ACHN (cell line): ENCODE measurements around the gene LIMD2.

Experiments used
- DNase-seq: peaks from one replicate; pipeline ENCODE4 v3.0.0-alpha.2; 2015
- in situ Hi-C: cut with HindIII; loops from 2 replicates; pipeline ENCODE4 v1.10.0; 2017; ENCODE audit warnings: low sequenced_read_pairs, low pct_ligation_motif_present, low pct_unique_long_range_greater_than_20kb

Gene LIMD2

GRCh38 chr17:63703029-63703428 lies 3.1 kb upstream of the LIMD2 start:
- in situ Hi-C loops, result no loop called here
- DNase-seq, result no peak

GRCh38 chr17:63702721-63703015 lies 2.7 kb upstream of the LIMD2 start:
- DNase-seq, result no peak
- in situ Hi-C loops, result no loop called here

- DNase-seq, result no peak
- in situ Hi-C loops, result no loop called here
Measured at GRCh38 chr17:63701868-63702720, 2.2 kb upstream of the LIMD2 start.

- no peak for DNase-seq
- in situ Hi-C loops, result no loop called here
Measured at GRCh38 chr17:63701456-63701820, 1.5 kb upstream of the LIMD2 start.

GRCh38 chr17:63700528-63701455 lies 867 bp upstream of the LIMD2 start:
- DNase-seq, result no peak
- in situ Hi-C loops, result no loop called here

- in situ Hi-C loops, result no loop called here
- no peak for DNase-seq
Measured at GRCh38 chr17:63698886-63699637, 863 bp downstream of the LIMD2 start.

GRCh38 chr17:63698381-63698885 lies 1.5 kb downstream of the LIMD2 start:
- in situ Hi-C loops, result no loop called here
- no peak for DNase-seq

GRCh38 chr17:63697341-63698286 lies 2.3 kb downstream of the LIMD2 start:
- in situ Hi-C loops, result no loop called here

GRCh38 chr17:63696381-63696961 lies 3.5 kb downstream of the LIMD2 start:
- in situ Hi-C loops, result no loop called here
- DNase-seq, result peak; percentile 55

More at GRCh38 chr17:63697341-63698286, 2.3 kb downstream of the LIMD2 start:
- DNase-seq, result peak; percentile 58

GRCh38 chr17:63695889-63696288 lies 4.0 kb downstream of the LIMD2 start:
- DNase-seq, result no peak
- in situ Hi-C loops, result no loop called here

GRCh38 chr17:63694950-63695773 lies 4.8 kb downstream of the LIMD2 start:
- DNase-seq, result no peak

GRCh38 chr17:63694229-63694949 lies 5.5 kb downstream of the LIMD2 start:
- in situ Hi-C loops, result no loop called here
- no peak for DNase-seq

More at GRCh38 chr17:63694950-63695773, 4.8 kb downstream of the LIMD2 start:
- in situ Hi-C loops, result no loop called here

GRCh38 chr17:63693411-63694113 lies 6.4 kb downstream of the LIMD2 start:
- in situ Hi-C loops, result no loop called here
- DNase-seq, result no peak

GRCh38 chr17:63692195-63692816 lies 7.6 kb downstream of the LIMD2 start:
- in situ Hi-C loops, result no loop called here
- DNase-seq, result no peak

GRCh38 chr17:63689479-63689878 lies 10.4 kb downstream of the LIMD2 start:
- DNase-seq, result no peak
- in situ Hi-C loops, result no loop called here
